H1 (cell line): ENCODE measurements around the gene ALX1. TPM values are rescaled to one million over a fixed set of nuclear protein-coding genes. Genes with fewer than 3 reads are reported as not detected.

Source experiments
- CTCF ChIA-PET: fragments of 300-600 bp; sonication (Branson Sonifier 250); formaldehyde crosslinking; loops from one replicate; lab custom pipeline; 2021; ENCODE audit not compliant: partially characterized antibody; lab: Charles Lee
- POLR2A ChIA-PET: fragments of 300-600 bp; sonication (Branson Sonifier 250); formaldehyde crosslinking; loops from one replicate; lab custom pipeline; 2021; ENCODE audit warnings: inconsistent platforms; ENCODE audit not compliant: partially characterized antibody; lab: Charles Lee
- DNase-seq, 2 experiments: peaks; one replicate each; pipeline versions ENCODE4 v3.0.0 to v3.0.0-alpha.2; 2010 to 2022; ENCODE audit warnings: low spot score in 2 of 2, low read depth in 1 of 2, mixed read lengths in 1 of 2
- FAIRE-seq: peaks from 2 replicates; lab custom pipeline; 2011; peaks lifted over from hg19 to GRCh38; lab: Jason Lieb, UNC
- H2AFZ ChIP-seq: 2 replicates; pipeline ENCODE4 v1.8.1; 2012; ENCODE audit warnings: low read length, inconsistent platforms
- H2AK5ac ChIP-seq: 2 replicates; pipeline ENCODE4 v1.6.1; 2013; ENCODE audit warnings: low read depth, low read length
- H2BK120ac ChIP-seq: replicated peaks from 2 replicates; pipeline ENCODE3; 2013; ENCODE audit warnings: low read depth, low read length, inconsistent platforms
- H2BK12ac ChIP-seq: 2 replicates; pipeline ENCODE4 v1.6.1; 2013; ENCODE audit warnings: low read depth, low read length
- H2BK15ac ChIP-seq: 2 replicates; pipeline ENCODE4 v1.6.1; 2013; ENCODE audit warnings: low read length
- H2BK20ac ChIP-seq: 2 replicates; pipeline ENCODE4 v1.6.1; 2013; ENCODE audit warnings: low read length
- H2BK5ac ChIP-seq: 2 replicates; pipeline ENCODE4 v1.6.1; 2013; ENCODE audit warnings: low read depth, low read length
- H3K14ac ChIP-seq: 2 replicates; pipeline ENCODE4 v1.6.1; 2013; ENCODE audit warnings: inconsistent platforms; ENCODE audit not compliant: insufficient read length
- H3K18ac ChIP-seq: 2 replicates; pipeline ENCODE4 v1.6.1; 2013; ENCODE audit warnings: low read length; ENCODE audit errors: extremely low read depth
- H3K23ac ChIP-seq: 2 replicates; pipeline ENCODE4 v1.6.1; 2013; ENCODE audit warnings: inconsistent platforms; ENCODE audit not compliant: insufficient read length
- H3K23me2 ChIP-seq: 2 replicates; pipeline ENCODE4 v1.6.1; 2013; ENCODE audit warnings: low read depth, low read length
- H3K27ac ChIP-seq: 2 replicates; pipeline ENCODE4 v1.6.1; 2011; ENCODE audit warnings: low read depth, low read length, inconsistent platforms
- H3K27me3 ChIP-seq, 4 experiments: replicated peaks in 1 of 4; 1 replicate in 1 of 4; 2 replicates in 3 of 4; pipeline versions ENCODE4 v1.6.1 to v1.8.1; 2011 to 2013; ENCODE audit warnings: low read length in 3 of 4, mild to moderate bottlenecking in 3 of 4, inconsistent platforms in 2 of 4, mixed read lengths in 2 of 4, moderate library complexity in 1 of 4; ENCODE audit not compliant: control insufficient read depth in 3 of 4, insufficient read depth in 3 of 4; ENCODE audit errors: extremely low read depth in 1 of 4
- H3K36me3 ChIP-seq, 4 experiments: 2 replicates each; pipeline versions ENCODE4 v1.6.1 to v1.8.1; 2011 to 2013; ENCODE audit warnings: mild to moderate bottlenecking in 4 of 4, low read length in 3 of 4, moderate library complexity in 2 of 4, control low read depth in 1 of 4, inconsistent platforms in 1 of 4; ENCODE audit not compliant: insufficient read depth in 4 of 4, control insufficient read depth in 2 of 4
- H3K4ac ChIP-seq: replicated peaks from 2 replicates; pipeline ENCODE3; 2013; ENCODE audit warnings: low read length, low read depth, mixed read lengths, inconsistent platforms; ENCODE audit not compliant: insufficient read length
- H3K4me1 ChIP-seq, 4 experiments: replicated peaks in 1 of 4; 1 replicate in 1 of 4; 2 replicates in 3 of 4; pipeline versions ENCODE4 v1.6.1 to v1.8.1; 2011 to 2013; ENCODE audit warnings: low read length in 3 of 4, inconsistent platforms in 2 of 4, mixed read lengths in 1 of 4; ENCODE audit not compliant: insufficient read depth in 4 of 4, control insufficient read depth in 3 of 4
- H3K4me2 ChIP-seq, 2 experiments: 2 replicates each; pipeline versions ENCODE4 v1.6.1 to v1.8.1; 2011 to 2013; ENCODE audit warnings: low read depth in 2 of 2, low read length in 2 of 2, control low read depth in 1 of 2, inconsistent platforms in 1 of 2, mild to moderate bottlenecking in 1 of 2; ENCODE audit not compliant: insufficient read depth in 1 of 2
- H3K4me3 ChIP-seq, 4 experiments: fragments of 200-600, 300-600 bp in 1 of 4; sonication (generic), shearing (Covaris generic), sonication (Bioruptor Twin) in 1 of 4; 2 replicates each; pipeline versions ENCODE4 v1.5.1 to v1.8.1; 2011 to 2016; ENCODE audit warnings: low read length in 4 of 4, low read depth in 3 of 4, control low read depth in 2 of 4, inconsistent platforms in 2 of 4, mild to moderate bottlenecking in 2 of 4, mixed read lengths in 1 of 4, moderate library complexity in 1 of 4; ENCODE audit not compliant: insufficient read depth in 2 of 4; ENCODE audit errors: extremely low read depth in 1 of 4
- H3K56ac ChIP-seq: replicated peaks from 2 replicates; pipeline ENCODE3; 2013; ENCODE audit warnings: low read depth, mild to moderate bottlenecking, mixed read lengths, low read length, inconsistent platforms; ENCODE audit not compliant: insufficient read length
- H3K79me1 ChIP-seq: 2 replicates; pipeline ENCODE4 v1.6.1; 2013; ENCODE audit warnings: low read depth, low read length, control low read depth
- H3K79me2 ChIP-seq, 2 experiments: 2 replicates each; pipeline versions ENCODE4 v1.6.1 to v1.8.1; 2012 to 2013; ENCODE audit warnings: low read length in 2 of 2, mild to moderate bottlenecking in 2 of 2, inconsistent platforms in 1 of 2; ENCODE audit not compliant: insufficient read depth in 2 of 2, control insufficient read depth in 1 of 2
- H3K9ac ChIP-seq, 4 experiments: replicated peaks in 1 of 4; 1 replicate in 1 of 4; 2 replicates in 3 of 4; pipeline versions ENCODE4 v1.6.1 to v1.8.1; 2011 to 2013; ENCODE audit warnings: low read depth in 3 of 4, low read length in 3 of 4, control low read depth in 2 of 4, mild to moderate bottlenecking in 2 of 4, moderate library complexity in 2 of 4, inconsistent platforms in 1 of 4; ENCODE audit errors: extremely low read depth in 1 of 4
- H3K9me3 ChIP-seq, 2 experiments: 2 replicates each; pipeline versions ENCODE4 v1.6.1 to v1.8.1; 2012 to 2013; ENCODE audit warnings: mild to moderate bottlenecking in 2 of 2, moderate library complexity in 2 of 2, control low read depth in 1 of 2, inconsistent platforms in 1 of 2, low read depth in 1 of 2, low read length in 1 of 2, mixed read lengths in 1 of 2; ENCODE audit not compliant: insufficient read depth in 2 of 2
- H4K20me1 ChIP-seq, 2 experiments: replicated peaks in 1 of 2; 2 replicates each; pipeline versions ENCODE3 to v1.8.1; 2011 to 2013; ENCODE audit warnings: inconsistent platforms in 2 of 2, low read length in 2 of 2, mild to moderate bottlenecking in 1 of 2; ENCODE audit not compliant: insufficient read depth in 2 of 2, control insufficient read depth in 1 of 2
- H4K5ac ChIP-seq: 2 replicates; pipeline ENCODE4 v1.6.1; 2013; ENCODE audit warnings: low read length, low read depth, mixed read lengths, inconsistent platforms; ENCODE audit not compliant: insufficient read length
- H4K8ac ChIP-seq: 2 replicates; pipeline ENCODE4 v1.8.0; 2013; ENCODE audit warnings: mild to moderate bottlenecking, moderate library complexity, low read length, inconsistent platforms; ENCODE audit not compliant: insufficient read depth; ENCODE audit errors: extremely low read depth
- H4K91ac ChIP-seq: replicated peaks from 2 replicates; pipeline ENCODE3; 2013; ENCODE audit warnings: low read length, mixed read lengths, inconsistent platforms; ENCODE audit not compliant: insufficient read length
- CHD1 ChIP-seq: IDR thresholded peaks from 2 replicates; pipeline ENCODE4 v1.6.1; 2012; ENCODE audit warnings: low read depth, low read length, improper control_type of control experiment
- EP300 ChIP-seq, 2 experiments: IDR thresholded peaks; 1 replicate in 1 of 2; 2 replicates in 1 of 2; pipeline ENCODE4 v1.6.1; 2011 to 2012; ENCODE audit warnings: low read depth in 2 of 2, low read length in 2 of 2, mild to moderate bottlenecking in 2 of 2, borderline replicate concordance in 1 of 2, inconsistent platforms in 1 of 2, moderate library complexity in 1 of 2
- TEAD4 ChIP-seq: IDR thresholded peaks from 2 replicates; pipeline ENCODE4 v1.6.1; 2012; ENCODE audit warnings: low read depth, low read length, inconsistent platforms, mixed read lengths
- ZNF274 ChIP-seq: IDR thresholded peaks from 2 replicates; pipeline ENCODE4 v1.7.0; 2012; ENCODE audit warnings: low read length, borderline replicate concordance; ENCODE audit errors: extremely low read depth
- WGBS, 2 experiments: shearing (Covaris generic) in 1 of 2; methylation state at CpG; one replicate each; pipeline versions ENCODE4 v1.1.6 to v1.1.7; 2013 to 2015; ENCODE audit warnings: low lambda C conversion rate in 2 of 2, mixed read lengths in 2 of 2, inconsistent platforms in 1 of 2, low coverage in 1 of 2, missing lambda C conversion rate in 1 of 2; ENCODE audit not compliant: insufficient replicate concordance in 2 of 2, insufficient coverage in 1 of 2, insufficient read length in 1 of 2; ENCODE audit errors: extremely low coverage in 1 of 2, missing lambda C conversion rate in 1 of 2; 5-methylcytosine and 5-hydroxymethylcytosine counted together
- polyA plus RNA-seq, 7 experiments: library from polyadenylated mRNA; depleted of rRNA in 3 of 7; stranded (reverse) in 5 of 7; unstranded in 2 of 7; fragments of >200 nt in 5 of 7; fragments of 200-250 nt in 2 of 7; gene quantifications; 1 replicate in 5 of 7; 2 replicates in 1 of 7; 4 replicates in 1 of 7; pipeline versions ENCODE4 v1.2.1 to v1.2.3, GENCODE V29; 2011 to 2013; ENCODE audit warnings: missing spikeins in 2 of 7, mixed read lengths in 2 of 7
- total RNA-seq: library from RNA; stranded (reverse); fragmentation: NEBNext Ultra II Directional; extraction: Animal tissue kit (Norgen Biotek cat#: 25700); gene quantifications from 2 replicates; pipeline ENCODE4 v1.2.1, GENCODE V29; 2021

The ALX1 gene
- total and polyA plus RNA-seq, 2 of the 8 experiments (the other 6 are each of a cell fraction or from before 2014, with no cell fraction given), result 0.41 to 0.73 TPM

- Histone ChIP-seq H4K8ac (no peak overlapping the region), H2BK5ac (no peak overlapping the region), H3K27ac (no peak overlapping the region), H2AK5ac (no peak overlapping the region), H3K79me2 (no peaks in the 10 kb centered on the region), H2BK12ac (no peak overlapping the region), H2BK120ac (no peak overlapping the region), H3K14ac (no peak overlapping the region), H3K18ac (no peak overlapping the region), H4K91ac (no peak overlapping the region), H4K20me1 (no peaks in the 10 kb centered on the region), H3K9ac (no peak overlapping the region), H3K36me3 (no peaks in the 10 kb centered on the region), H3K56ac (no peak overlapping the region), H3K4me2 (no peak overlapping the region), H2BK15ac (no peak overlapping the region), H3K27me3 (no peaks in the 10 kb centered on the region), H2BK20ac (no peak overlapping the region), H3K23ac (no peak overlapping the region), H3K4ac (no peak overlapping the region), H4K5ac (no peak overlapping the region), H3K79me1 (no peaks in the 10 kb centered on the region), H3K4me1 (no peaks in the 10 kb centered on the region), H2AFZ (no peak overlapping the region), H3K9me3 (no peaks in the 10 kb centered on the region), H3K23me2 (no peaks in the 10 kb centered on the region), H3K4me3 (no peak overlapping the region)
- ChIA-PET CTCF (interaction anchor here (0.9 to 1.9 kb wide), 3 partner anchors 15 to 170 kb away, joined by 3 to 6 read pairs (median 3); no protein-coding TSS in a partner anchor), POLR2A (interaction anchor here (0.9 kb wide), 1 partner anchor 19 kb away, joined by 3 read pairs; no protein-coding TSS in a partner anchor)
- TF ChIP-seq ZNF274, result no peak
- no peak for TF ChIP-seq EP300 (IDR thresholded peaks at IDR 0.05; ENCODE audit: borderline replicate concordance in 1 of 2, low read depth in 2 of 2, low read length in 2 of 2)
- TF ChIP-seq CHD1, result no peak
- TF ChIP-seq TEAD4, result no peak
- DNase-seq, result no peak
- FAIRE-seq, result no peak
- 59% methylated on average over 2 of the region's 2 CpGs; no CpG with 5 or more reads in 1 of the 2 experiments for WGBS, 2 experiments
Observed at GRCh38 chr12:85325442-85325841, 45.4 kb downstream of the ALX1 start.
